GM15510 (cell line): ENCODE results near the gene ELF4.

Experiments
- POLR2A ChIP-seq: IDR thresholded peaks from 3 replicates; pipeline ENCODE4 v1.6.1; 2011; ENCODE audit warnings: borderline replicate concordance; ENCODE audit not compliant: insufficient read length; ENCODE audit errors: extremely low read depth

The ELF4 gene

GRCh38 chrX:130110379-130111219 lies at the start of gene ELF4:
TSS of gene ELF4 (minus strand) at chrX:130110497. CDS start at chrX:130081330, 29,167 bp downstream.
- TF ChIP-seq POLR2A = peak; percentile 25

- TF ChIP-seq POLR2A = no peak
Measured at GRCh38 chrX:130159776-130160175, 49.5 kb upstream of the ELF4 start.

- TF ChIP-seq POLR2A = no peak
Measured at GRCh38 chrX:130158311-130158710, 48.0 kb upstream of the ELF4 start.

GRCh38 chrX:130155564-130155963 lies 45.3 kb upstream of the ELF4 start:
- no peak for TF ChIP-seq POLR2A

GRCh38 chrX:130147631-130148030 lies 37.3 kb upstream of the ELF4 start:
- no peak for TF ChIP-seq POLR2A

- TF ChIP-seq POLR2A = no peak
Measured at GRCh38 chrX:130145123-130145522, 34.8 kb upstream of the ELF4 start.

- no peak for TF ChIP-seq POLR2A
Measured at GRCh38 chrX:130144509-130144908, 34.2 kb upstream of the ELF4 start.

- TF ChIP-seq POLR2A = no peak
Measured at GRCh38 chrX:130139474-130140201, 29.3 kb upstream of the ELF4 start.

- no peak for TF ChIP-seq POLR2A
Measured at GRCh38 chrX:130136961-130137360, 26.7 kb upstream of the ELF4 start.

GRCh38 chrX:130136496-130136895 lies 26.2 kb upstream of the ELF4 start:
- no peak for TF ChIP-seq POLR2A

- no peak for TF ChIP-seq POLR2A
Measured at GRCh38 chrX:130130990-130131389, 20.7 kb upstream of the ELF4 start.

- no peak for TF ChIP-seq POLR2A
Measured at GRCh38 chrX:130125091-130125874, 15.0 kb upstream of the ELF4 start.

GRCh38 chrX:130124577-130124976 lies 14.3 kb upstream of the ELF4 start:
- no peak for TF ChIP-seq POLR2A

- no peak for TF ChIP-seq POLR2A
Measured at GRCh38 chrX:130121505-130121800, 11.2 kb upstream of the ELF4 start.
